Large intestine (tissue), 3 donors: ENCODE data around the gene OSGIN1. TPM values are rescaled to one million over a fixed set of nuclear protein-coding genes. Genes with fewer than 3 reads are reported as not detected.
"Not testable (repeated sequence)": the region's sequence is repeated elsewhere in the genome, so short reads cannot be mapped to it uniquely, and the experiment has no call there.

Experiments used
- DNase-seq, 2 donors: peaks; one replicate each; pipeline versions ENCODE4 v3.0.0 to v3.0.0-alpha.2; 2013
- H3K27ac ChIP-seq: one replicate; pipeline ENCODE4 v1.5.1; 2013; ENCODE audit warnings: low read length
- H3K27me3 ChIP-seq: 2 replicates; pipeline ENCODE4 v1.6.1; 2013; ENCODE audit warnings: low read length; ENCODE audit not compliant: control insufficient read depth, insufficient read depth
- H3K36me3 ChIP-seq: 2 replicates; pipeline ENCODE4 v1.6.1; 2013; ENCODE audit warnings: low read length; ENCODE audit not compliant: control insufficient read depth, insufficient read depth
- H3K4me1 ChIP-seq: one replicate; pipeline ENCODE4 v1.6.1; 2013; ENCODE audit warnings: low read length; ENCODE audit not compliant: control insufficient read depth, insufficient read depth
- H3K4me3 ChIP-seq: one replicate; pipeline ENCODE4 v1.5.1; 2013; ENCODE audit warnings: low read length
- H3K9me3 ChIP-seq: one replicate; pipeline ENCODE4 v1.6.1; 2013; ENCODE audit warnings: mild to moderate bottlenecking, low read depth, low read length, moderate library complexity; ENCODE audit not compliant: control insufficient read depth
- WGBS: methylation state at CpG from one replicate; pipeline ENCODE4 v1.1.5; 2013; ENCODE audit warnings: low lambda C conversion rate; ENCODE audit not compliant: insufficient coverage; 5-methylcytosine and 5-hydroxymethylcytosine counted together
- polyA plus RNA-seq: library from polyadenylated mRNA; unstranded; fragments of 120-200 nt; gene quantifications from one replicate; pipeline ENCODE4 v1.2.1, GENCODE V29; 2013

OSGIN1 gene
- polyA plus RNA-seq, 1 donor, result 8.4 TPM

GRCh38 chr16:83950862-83951399, 2.1 kb upstream of the OSGIN1 start:
- H3K27ac ChIP-seq, result not testable (repeated sequence)
- no CpG with 5 or more reads among the region's 10 CpGs for WGBS

GRCh38 chr16:83951544-83951943, 1.5 kb upstream of the OSGIN1 start:
- no CpG with 5 or more reads among the region's 8 CpGs for WGBS

More at GRCh38 chr16:83950862-83951399, 2.1 kb upstream of the OSGIN1 start:
- H3K4me1 ChIP-seq, result peaks cover 34% of the 10 kb centered on the region
- H3K4me3 ChIP-seq, H3K27me3 ChIP-seq, H3K9me3 ChIP-seq, DNase-seq, H3K36me3 ChIP-seq: not testable (repeated sequence)

GRCh38 chr16:83952587-83952939, 477 bp upstream of the OSGIN1 start:
- H3K9me3 ChIP-seq, result no peaks in the 10 kb centered on the region
- H3K27ac ChIP-seq, result peak overlapping the region; percentile 98
- H3K36me3 ChIP-seq, result no peaks in the 10 kb centered on the region
- H3K4me3 ChIP-seq, result no peak overlapping the region
- WGBS, result no CpG with 5 or more reads among the region's 8 CpGs
- no peak for DNase-seq
- no peaks in the 10 kb centered on the region for H3K27me3 ChIP-seq
- peaks cover 34% of the 10 kb centered on the region for H3K4me1 ChIP-seq

More at GRCh38 chr16:83951544-83951943, 1.5 kb upstream of the OSGIN1 start:
- Histone ChIP-seq H3K27ac (no peak overlapping the region), H3K4me1 (peaks cover 34% of the 10 kb centered on the region), H3K27me3 (no peaks in the 10 kb centered on the region), H3K9me3 (no peaks in the 10 kb centered on the region), H3K36me3 (no peaks in the 10 kb centered on the region), H3K4me3 (no peak overlapping the region)
- no peak for DNase-seq

DNA sequence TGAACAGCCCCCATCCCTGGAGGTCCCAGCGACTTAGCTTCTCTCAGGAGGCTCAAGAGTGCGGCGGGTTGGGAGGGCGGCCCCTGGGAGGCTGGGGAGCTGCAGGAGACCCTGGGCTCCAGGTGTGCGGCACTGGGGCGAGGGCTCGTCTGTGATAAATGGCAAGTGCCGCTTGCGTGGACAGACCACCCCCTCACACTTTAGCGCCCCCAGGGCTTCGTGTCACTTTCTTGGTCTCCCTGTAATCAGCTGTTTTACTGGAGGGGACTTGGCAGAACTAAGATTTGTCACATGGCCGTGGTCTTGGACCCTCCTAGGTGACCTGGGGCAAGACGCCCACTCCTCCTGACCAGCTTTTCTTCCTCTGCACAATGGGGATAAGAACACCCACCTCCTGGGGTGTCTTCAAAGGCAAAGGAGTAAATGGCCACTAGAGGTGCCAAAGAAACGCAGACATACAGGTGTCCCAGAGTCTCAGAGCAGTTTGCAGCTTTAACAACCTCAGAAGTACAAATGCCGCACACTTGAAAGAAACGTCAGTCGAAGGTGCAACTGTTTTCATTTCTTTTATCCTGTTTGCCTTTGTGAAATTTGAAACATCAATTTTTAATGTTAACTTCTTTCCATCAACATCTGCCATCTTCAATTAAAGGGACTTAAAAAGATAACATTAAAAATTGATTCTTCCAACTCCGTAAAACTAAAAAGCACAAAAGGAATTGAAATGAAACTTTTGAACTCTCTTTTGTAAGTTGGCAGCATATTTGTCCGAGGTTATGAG, 946 bp downstream of the OSGIN1 start:
- Histone ChIP-seq H3K4me1 (peaks cover 31% of the 10 kb centered on the region), H3K27me3 (no peaks in the 10 kb centered on the region), H3K4me3 (peak overlapping the region; percentile 73), H3K36me3 (no peaks in the 10 kb centered on the region), H3K9me3 (no peaks in the 10 kb centered on the region), H3K27ac (peak overlapping the region; percentile 98)
- WGBS, result 5% methylated on average over 3 of the region's 19 CpGs
- DNase-seq, result peak; percentile 61 to 76

DNA sequence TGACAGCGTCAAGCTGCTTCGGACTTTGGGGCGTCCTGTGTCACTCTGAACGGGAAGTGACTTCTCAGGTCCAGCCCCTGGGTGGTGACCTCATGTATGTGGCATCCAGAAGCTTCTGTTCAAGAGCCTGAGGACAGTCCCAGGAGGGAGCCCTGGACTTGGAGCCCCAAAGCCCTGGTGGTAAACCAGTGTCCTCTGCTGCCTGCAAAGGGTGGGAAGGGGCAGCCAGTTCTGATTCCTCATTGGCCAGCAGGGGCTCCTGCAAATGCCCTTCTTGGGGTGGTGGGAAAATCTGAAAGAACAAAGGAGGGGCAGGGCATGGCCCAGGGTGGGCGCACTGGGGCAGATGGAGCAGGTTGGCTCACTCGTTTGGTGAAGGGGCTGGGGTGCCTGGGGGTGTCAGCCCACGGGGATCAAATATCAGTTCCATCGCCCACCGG, 1.6 kb downstream of the OSGIN1 start:
- WGBS, result no CpG with 5 or more reads among the region's 9 CpGs
- Histone ChIP-seq H3K27me3 (no peaks in the 10 kb centered on the region), H3K36me3 (peaks cover 5% of the 10 kb centered on the region), H3K4me3 (no peak overlapping the region), H3K27ac (peak overlapping the region; percentile 98), H3K4me1 (peaks cover 26% of the 10 kb centered on the region), H3K9me3 (no peaks in the 10 kb centered on the region)
- DNase-seq, result peak; percentile 86 to 90

- no peak for DNase-seq
- Histone ChIP-seq H3K27ac (no peak overlapping the region), H3K27me3 (no peaks in the 10 kb centered on the region), H3K9me3 (no peaks in the 10 kb centered on the region), H3K36me3 (peaks cover 8% of the 10 kb centered on the region), H3K4me1 (peaks cover 25% of the 10 kb centered on the region), H3K4me3 (no peak overlapping the region)
- WGBS, result no CpG with 5 or more reads among the region's 23 CpGs
Observed at GRCh38 chr16:83955218-83956130, 2.4 kb downstream of the OSGIN1 start.

GRCh38 chr16:83956336-83957289, 3.6 kb downstream of the OSGIN1 start:
- DNase-seq, result peak; percentile 50 to 55
- no peaks in the 10 kb centered on the region for H3K9me3 ChIP-seq
- H3K36me3 ChIP-seq, result peaks cover 10% of the 10 kb centered on the region
- H3K27ac ChIP-seq, result no peak overlapping the region
- H3K27me3 ChIP-seq, result no peaks in the 10 kb centered on the region
- no peak overlapping the region for H3K4me3 ChIP-seq
- no CpG with 5 or more reads among the region's 22 CpGs for WGBS
- H3K4me1 ChIP-seq, result peaks cover 25% of the 10 kb centered on the region

GRCh38 chr16:83957296-83957855, 4.3 kb downstream of the OSGIN1 start:
- no peak overlapping the region for H3K4me3 ChIP-seq
- H3K4me1 ChIP-seq, result peaks cover 24% of the 10 kb centered on the region
- no CpG with 5 or more reads among the region's 14 CpGs for WGBS
- H3K9me3 ChIP-seq, result no peaks in the 10 kb centered on the region
- no peak overlapping the region for H3K27ac ChIP-seq
- DNase-seq, result no peak
- H3K36me3 ChIP-seq, result peaks cover 10% of the 10 kb centered on the region
- H3K27me3 ChIP-seq, result no peaks in the 10 kb centered on the region

DNA sequence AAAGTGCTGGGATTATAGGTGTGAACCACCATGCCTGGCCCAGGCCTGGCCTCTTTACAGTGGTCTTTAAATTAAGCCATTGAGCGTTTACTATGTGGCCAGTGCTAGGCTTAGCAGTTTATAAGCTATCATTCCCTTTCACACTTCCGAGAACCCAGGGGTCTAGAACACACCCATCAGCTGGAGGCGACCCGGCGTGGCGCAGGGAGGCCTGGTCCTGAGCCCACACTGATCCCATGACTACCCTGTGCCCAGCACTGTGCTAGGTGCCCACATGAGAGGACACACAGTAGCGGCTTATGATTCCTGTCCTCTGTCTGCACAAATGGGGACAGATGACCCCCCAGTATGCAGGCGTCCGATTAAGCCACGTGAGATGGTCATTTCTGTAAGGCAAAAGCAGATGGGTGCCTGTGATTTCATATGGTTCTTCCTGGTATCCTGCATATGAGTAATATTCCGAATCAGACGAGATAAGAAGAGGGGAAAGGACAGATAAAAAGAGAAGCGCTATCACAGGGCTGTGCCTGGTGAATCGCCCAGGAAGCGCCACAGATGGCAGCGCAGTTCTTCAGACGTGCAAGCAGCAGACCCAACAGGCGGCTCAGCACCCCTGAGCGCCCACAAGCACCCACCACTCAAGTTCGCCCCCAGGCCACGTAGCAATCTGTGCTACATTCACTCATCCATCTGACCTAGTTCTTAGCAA, 5.3 kb downstream of the OSGIN1 start:
- H3K4me1 ChIP-seq, result peaks cover 15% of the 10 kb centered on the region
- WGBS, result no CpG with 5 or more reads among the region's 21 CpGs
- no peak for DNase-seq
- no peaks in the 10 kb centered on the region for H3K9me3 ChIP-seq
- H3K27ac ChIP-seq, result no peak overlapping the region
- H3K4me3 ChIP-seq, result no peak overlapping the region
- no peaks in the 10 kb centered on the region for H3K27me3 ChIP-seq
- peaks cover 10% of the 10 kb centered on the region for H3K36me3 ChIP-seq
